GM12872 (cell line): Measurements from ENCODE around the gene HDGFL2.

Experiments used
- TF ChIP-seq, protein P1 (sequence below): IDR thresholded peaks from 3 replicates; pipeline ENCODE4 v1.5.1; 2011; ENCODE audit warnings: low read depth, mild to moderate bottlenecking, low read length, moderate library complexity; ENCODE audit not compliant: insufficient read depth

Gene HDGFL2

DNA sequence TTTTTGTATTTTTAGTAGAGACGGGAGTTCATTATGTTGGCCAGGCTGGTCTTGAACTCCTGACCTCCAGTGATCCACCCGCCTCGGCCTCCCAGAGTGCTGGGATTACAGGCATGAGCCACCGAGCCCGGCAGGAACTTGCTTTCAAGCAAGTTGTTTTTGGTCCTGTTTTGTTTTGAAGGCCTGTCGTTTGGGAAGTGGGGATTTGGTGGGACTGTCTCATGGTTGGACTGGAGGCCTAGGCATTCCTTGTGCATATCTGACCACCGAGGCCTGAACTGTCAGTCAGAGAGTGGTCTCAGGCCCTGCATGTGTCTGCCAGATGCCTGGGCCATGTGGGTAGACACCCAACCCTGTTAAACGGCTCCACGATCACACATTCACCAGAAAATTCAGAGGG, 40.8 kb upstream of the HDGFL2 start:
- TF ChIP-seq, protein P1, sequence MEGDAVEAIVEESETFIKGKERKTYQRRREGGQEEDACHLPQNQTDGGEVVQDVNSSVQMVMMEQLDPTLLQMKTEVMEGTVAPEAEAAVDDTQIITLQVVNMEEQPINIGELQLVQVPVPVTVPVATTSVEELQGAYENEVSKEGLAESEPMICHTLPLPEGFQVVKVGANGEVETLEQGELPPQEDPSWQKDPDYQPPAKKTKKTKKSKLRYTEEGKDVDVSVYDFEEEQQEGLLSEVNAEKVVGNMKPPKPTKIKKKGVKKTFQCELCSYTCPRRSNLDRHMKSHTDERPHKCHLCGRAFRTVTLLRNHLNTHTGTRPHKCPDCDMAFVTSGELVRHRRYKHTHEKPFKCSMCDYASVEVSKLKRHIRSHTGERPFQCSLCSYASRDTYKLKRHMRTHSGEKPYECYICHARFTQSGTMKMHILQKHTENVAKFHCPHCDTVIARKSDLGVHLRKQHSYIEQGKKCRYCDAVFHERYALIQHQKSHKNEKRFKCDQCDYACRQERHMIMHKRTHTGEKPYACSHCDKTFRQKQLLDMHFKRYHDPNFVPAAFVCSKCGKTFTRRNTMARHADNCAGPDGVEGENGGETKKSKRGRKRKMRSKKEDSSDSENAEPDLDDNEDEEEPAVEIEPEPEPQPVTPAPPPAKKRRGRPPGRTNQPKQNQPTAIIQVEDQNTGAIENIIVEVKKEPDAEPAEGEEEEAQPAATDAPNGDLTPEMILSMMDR, result no peak

DNA sequence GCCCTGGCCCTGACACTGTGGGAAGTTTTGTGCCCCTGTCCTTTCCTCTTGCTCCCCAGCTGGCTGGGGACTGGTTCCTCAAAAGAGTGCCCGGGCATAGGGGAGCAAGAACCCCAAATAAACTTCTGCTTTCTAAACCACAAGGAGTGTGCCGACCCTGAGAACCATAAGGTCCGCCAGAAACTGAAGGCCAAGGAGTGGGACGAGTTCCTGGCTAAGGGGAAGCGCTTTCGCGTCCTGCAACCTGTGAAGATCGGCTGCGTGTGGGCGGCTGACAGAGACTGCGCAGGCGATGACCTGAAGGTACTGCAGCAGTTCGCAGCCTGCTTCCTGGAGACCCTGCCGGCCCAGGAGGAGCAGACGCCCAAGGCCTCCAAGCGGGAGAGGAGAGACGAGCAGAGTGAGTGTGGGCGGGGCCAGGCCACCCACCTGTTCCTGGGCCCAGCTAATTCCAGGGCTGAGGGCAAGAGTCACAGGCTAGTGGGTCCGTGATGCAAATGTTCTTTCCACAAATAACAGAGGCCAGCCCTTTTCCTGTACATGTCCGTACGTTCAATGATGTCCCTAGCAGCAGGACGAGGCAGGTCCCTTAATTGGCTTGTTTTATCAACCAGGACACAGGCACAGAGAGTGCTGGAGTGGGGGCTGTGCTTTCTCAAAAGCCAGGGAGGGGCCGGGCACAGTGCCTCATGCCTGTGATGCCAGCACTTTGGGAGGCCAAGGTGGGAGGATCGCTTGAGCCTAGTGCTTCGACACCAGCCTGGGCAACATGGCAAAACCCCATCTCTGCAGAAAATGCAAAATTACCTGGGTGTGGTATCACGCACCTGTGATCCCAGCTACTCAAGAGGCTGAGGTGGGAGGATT, 40.1 kb upstream of the HDGFL2 start:
- TF ChIP-seq, protein P1, result no peak

DNA sequence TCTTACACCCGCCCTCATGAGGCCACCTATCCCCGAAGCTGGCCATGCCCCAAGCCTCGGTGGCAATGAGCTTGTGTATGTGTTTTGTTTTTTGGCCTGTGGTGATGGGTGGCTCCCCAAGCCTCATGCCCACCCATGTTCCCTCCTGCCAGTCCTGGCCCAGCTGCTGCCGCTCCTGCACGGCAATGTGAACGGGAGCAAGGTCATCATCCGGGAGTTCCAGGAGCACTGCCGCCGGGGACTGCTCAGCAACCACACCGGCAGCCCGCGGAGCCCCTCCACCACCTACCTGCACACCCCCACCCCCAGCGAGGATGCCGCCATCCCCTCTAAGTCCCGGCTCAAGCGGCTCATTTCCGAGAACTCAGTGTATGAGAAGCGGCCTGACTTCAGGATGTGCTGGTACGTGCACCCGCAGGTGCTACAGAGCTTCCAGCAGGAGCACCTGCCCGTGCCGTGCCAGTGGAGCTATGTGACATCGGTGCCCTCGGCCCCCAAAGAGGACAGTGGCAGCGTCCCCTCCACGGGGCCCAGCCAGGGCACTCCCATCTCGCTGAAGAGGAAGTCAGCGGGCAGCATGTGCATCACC, 39.1 kb upstream of the HDGFL2 start:
- TF ChIP-seq, protein P1, result no peak

DNA sequence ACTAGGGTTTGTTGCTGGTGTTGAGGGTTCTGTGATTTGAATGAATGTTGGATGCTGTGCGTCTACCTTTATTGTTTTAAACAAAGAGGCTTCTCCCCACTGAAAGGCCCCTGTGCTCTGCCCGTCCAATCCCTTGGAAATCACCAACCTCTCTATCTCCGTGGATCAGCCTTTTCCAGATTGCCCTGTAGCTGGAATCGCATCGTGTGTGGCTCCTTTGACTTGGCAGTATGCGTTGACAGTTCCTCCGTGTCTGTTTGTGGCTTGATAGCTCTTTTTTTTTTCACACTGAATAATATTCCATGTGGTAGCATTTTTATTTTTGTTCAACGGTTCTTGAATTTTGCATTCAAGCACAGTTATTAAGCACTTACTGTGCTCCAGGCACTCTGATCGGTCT, 37.7 kb upstream of the HDGFL2 start:
- TF ChIP-seq, protein P1, result no peak

DNA sequence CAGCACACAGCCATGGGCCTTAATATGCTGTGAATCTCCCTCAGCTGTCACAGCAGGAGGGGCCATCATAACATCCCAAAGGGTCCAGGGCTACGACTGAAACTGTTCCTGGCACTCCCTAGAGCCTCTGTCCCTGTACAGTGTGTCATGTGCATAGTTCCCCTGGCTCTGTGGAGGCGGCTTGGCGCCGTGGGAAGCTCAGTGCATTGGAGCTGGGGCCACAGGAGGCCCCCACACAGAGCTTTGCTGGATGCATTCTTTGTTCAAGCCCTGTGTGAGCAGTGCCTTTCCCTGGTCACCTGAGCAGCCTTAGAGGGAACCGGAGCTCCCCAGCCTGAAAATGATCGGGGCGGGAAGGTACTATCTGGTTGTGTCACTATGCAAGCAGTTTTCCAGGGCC, 35.9 kb upstream of the HDGFL2 start:
- TF ChIP-seq, protein P1, result no peak

DNA sequence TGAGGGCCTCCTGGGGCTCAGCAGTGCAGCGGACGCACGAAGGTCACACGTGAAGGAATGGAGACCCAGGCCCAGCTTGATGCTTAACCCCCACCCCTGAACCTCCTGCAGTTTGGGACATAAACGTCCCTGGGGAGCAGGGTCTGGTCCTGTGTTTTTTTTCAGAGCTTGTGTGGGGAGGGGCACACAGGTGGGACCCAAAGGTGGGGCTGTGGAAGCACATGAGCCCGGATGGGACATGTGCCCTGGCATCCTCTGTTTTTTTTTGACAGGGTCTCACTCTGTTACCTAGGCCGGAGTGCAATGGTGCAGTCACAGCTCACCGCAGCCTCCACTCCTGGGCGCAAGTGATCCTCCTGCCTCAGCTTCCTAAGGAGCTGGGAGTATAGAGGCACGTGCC, 35.0 kb upstream of the HDGFL2 start:
- TF ChIP-seq, protein P1, result no peak

DNA sequence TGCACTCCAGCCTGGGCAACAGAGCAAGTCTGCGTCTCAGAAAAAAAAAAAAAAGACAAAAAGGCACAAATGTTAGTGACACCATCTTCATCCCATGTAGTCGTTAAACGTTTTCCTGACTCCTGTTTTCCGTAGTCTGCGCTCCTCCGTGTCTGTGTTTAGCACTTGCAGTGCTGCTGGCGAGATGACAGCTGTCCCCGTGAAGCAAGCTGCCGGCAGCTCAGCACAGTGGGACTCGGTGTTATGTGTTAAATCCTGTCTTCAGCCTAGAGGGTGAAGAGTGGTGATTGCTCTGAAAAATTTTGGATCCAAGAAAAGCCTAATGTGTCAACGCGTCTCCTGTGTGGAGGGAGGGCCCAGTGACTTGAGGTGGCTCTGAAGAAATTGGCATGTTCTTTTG, 32.9 kb upstream of the HDGFL2 start:
- TF ChIP-seq, protein P1, result no peak
